K562 (cell line): ENCODE measurements around the gene SIRPG. TPM values are rescaled to one million over a fixed set of nuclear protein-coding genes. Genes with fewer than 3 reads are reported as not detected.

ENCODE experiments used
- ATAC-seq: fragments of 200-7000 bp; cut with Tn5 transposase; 3 replicates; pipeline ENCODE4 v1.9.1; 2020; ENCODE audit warnings: moderate library complexity
- BruUV-seq: library from RNA; stranded (reverse); fragments of 400-500 nt; replicated peaks from 2 replicates; lab custom pipeline; 2021; lab: Mats Ljungman, UMichigan
- CTCF ChIA-PET: fragments of 300-600 bp; formaldehyde crosslinking; extraction: SDS; loops from one replicate; lab custom pipeline; 2021; ENCODE audit warnings: low intra/inter-chr PET ratio; lab: Yijun Ruan, JAX
- POLR2A ChIA-PET: fragments of 300-600, 350-650 bp; sonication (Branson Sonifier 250); formaldehyde crosslinking; extraction: SDS; loops from one replicate; lab custom pipeline; 2021; ENCODE audit warnings: antibody characterized with exemption, inconsistent platforms; lab: Yijun Ruan, JAX
- DNase-seq, 4 experiments: peaks; one replicate each; pipeline versions ENCODE4 v3.0.0 to v3.0.0-alpha.2; 2011 to 2018; ENCODE audit warnings: low spot score in 3 of 4, mixed read lengths in 3 of 4; ENCODE audit errors: extremely low read depth in 1 of 4
- FAIRE-seq: peaks from 2 replicates; lab custom pipeline; 2011; peaks lifted over from hg19 to GRCh38; lab: Jason Lieb, UNC
- H2AFZ ChIP-seq: 2 replicates; pipeline ENCODE4 v1.6.0; 2011; ENCODE audit warnings: low read depth, low read length, control low read depth, inconsistent platforms
- H3K27ac ChIP-seq: fragments of 200-600 bp; 3 replicates; pipeline ENCODE4 v1.8.0; 2011; ENCODE audit warnings: low read depth, mild to moderate bottlenecking, control low read depth, inconsistent platforms, low read length, moderate library complexity, mixed read lengths; ENCODE audit errors: extremely low read depth
- H3K27me3 ChIP-seq, 2 experiments: fragments of 300-600 bp in 1 of 2; 2 replicates in 1 of 2; 3 replicates in 1 of 2; pipeline versions ENCODE4 v1.6.0 to v1.8.0; 2011; ENCODE audit warnings: inconsistent platforms in 2 of 2, low read length in 2 of 2, mild to moderate bottlenecking in 1 of 2, mixed read lengths in 1 of 2, moderate library complexity in 1 of 2; ENCODE audit not compliant: control insufficient read depth in 2 of 2, insufficient read depth in 2 of 2
- H3K36me3 ChIP-seq: fragments of 300-600 bp; 3 replicates; pipeline ENCODE4 v1.8.0; 2011; ENCODE audit warnings: mild to moderate bottlenecking, low read length, inconsistent platforms; ENCODE audit not compliant: control insufficient read depth, insufficient read depth
- H3K4me1 ChIP-seq, 2 experiments: fragments of 200-600 bp in 1 of 2; replicated peaks in 1 of 2; 2 replicates in 1 of 2; 3 replicates in 1 of 2; pipeline versions ENCODE4 v1.5.1 to v1.8.0; 2011; ENCODE audit warnings: inconsistent platforms in 2 of 2, low read length in 2 of 2, mild to moderate bottlenecking in 1 of 2, mixed read lengths in 1 of 2, moderate library complexity in 1 of 2; ENCODE audit not compliant: control insufficient read depth in 2 of 2, insufficient read depth in 2 of 2
- H3K4me2 ChIP-seq: 2 replicates; pipeline ENCODE4 v1.6.1; 2011; ENCODE audit warnings: low read length, control low read depth, inconsistent platforms, mixed read lengths; ENCODE audit not compliant: insufficient read depth
- H3K4me3 ChIP-seq: fragments of 200-600 bp; sonication (generic), shearing (Covaris generic); 2 replicates; pipeline ENCODE4 v1.5.1; 2016; ENCODE audit warnings: control low read depth, inconsistent platforms
- H3K79me2 ChIP-seq: fragments of 200-600 bp; 3 replicates; pipeline ENCODE4 v1.8.0; 2011; ENCODE audit warnings: low read length, inconsistent platforms; ENCODE audit not compliant: control insufficient read depth, insufficient read depth
- H3K9ac ChIP-seq, 2 experiments: 2 replicates each; pipeline versions ENCODE4 v1.6.0 to v1.6.1; 2011; ENCODE audit warnings: low read depth in 2 of 2, low read length in 2 of 2, control low read depth in 1 of 2, inconsistent platforms in 1 of 2, mild to moderate bottlenecking in 1 of 2, mixed read lengths in 1 of 2; ENCODE audit not compliant: insufficient read depth in 1 of 2
- H3K9me1 ChIP-seq: one replicate; pipeline ENCODE4 v1.6.0; 2011; ENCODE audit warnings: inconsistent platforms, mild to moderate bottlenecking, low read length, moderate library complexity; ENCODE audit not compliant: control insufficient read depth, insufficient read depth
- H3K9me3 ChIP-seq: replicated peaks from 2 replicates; pipeline ENCODE4 v1.5.1; 2011; ENCODE audit warnings: low read depth, low read length, inconsistent platforms; ENCODE audit not compliant: control insufficient read depth, insufficient read depth
- H4K20me1 ChIP-seq: replicated peaks from 2 replicates; pipeline ENCODE4 v1.6.1; 2011; ENCODE audit warnings: low read length, inconsistent platforms, mixed read lengths; ENCODE audit not compliant: control insufficient read depth, insufficient read depth
- ELF4 ChIP-seq: fragments of 450-650 bp; formaldehyde crosslinking; IDR thresholded peaks from 2 replicates; pipeline ENCODE4 v1.4.0; 2022; ENCODE audit warnings: missing genetic modification characterization
- FOS ChIP-seq: IDR thresholded peaks from 3 replicates; pipeline ENCODE4 v1.6.1; 2011; ENCODE audit not compliant: insufficient read length; ENCODE audit errors: extremely low read depth
- GTF2E2 ChIP-seq: fragments of 200-800 bp; sonication (Bioruptor generic); IDR thresholded peaks from 2 replicates; pipeline ENCODE4 v1.6.1; 2016; ENCODE audit warnings: missing genetic modification characterization, missing compliant biosample characterization
- HDAC8 ChIP-seq: fragments of 450-650 bp; IDR thresholded peaks from 2 replicates; pipeline ENCODE4 v1.6.1; 2016; ENCODE audit warnings: mild to moderate bottlenecking, missing genetic modification characterization, moderate library complexity, missing compliant biosample characterization
- KDM1A ChIP-seq, 2 experiments: fragments of 450-650 bp; IDR thresholded peaks; 2 replicates each; pipeline ENCODE4 v1.6.1; 2016; ENCODE audit warnings: mild to moderate bottlenecking in 2 of 2
- NCOA1 ChIP-seq: fragments of 450-650 bp; IDR thresholded peaks from 2 replicates; pipeline ENCODE4 v1.6.1; 2016; ENCODE audit warnings: low read depth
- SIN3B ChIP-seq: fragments of 450-650 bp; IDR thresholded peaks from 2 replicates; pipeline ENCODE4 v1.6.1; 2017; ENCODE audit warnings: low read depth, mild to moderate bottlenecking, moderate library complexity
- SMAD2 ChIP-seq: fragments of 150-350 bp; IDR thresholded peaks from 2 replicates; pipeline ENCODE4 v1.6.1; 2014; ENCODE audit warnings: low read depth, mild to moderate bottlenecking, low read length
- SUPT5H ChIP-seq: fragments of 450-650 bp; IDR thresholded peaks from 2 replicates; pipeline ENCODE4 v1.6.1; 2016
- TEAD2 ChIP-seq: fragments of 450-650 bp; IDR thresholded peaks from 2 replicates; pipeline ENCODE4 v1.6.1; 2016; ENCODE audit warnings: missing genetic modification characterization, control low read depth, missing compliant biosample characterization
- TGIF2 ChIP-seq: sonication (generic); formaldehyde crosslinking; IDR thresholded peaks from 2 replicates; pipeline ENCODE4 v1.8.1; 2022; ENCODE audit warnings: mild to moderate bottlenecking, missing genetic modification reagents, moderate library complexity
- ZNF551 ChIP-seq: fragments of 250-450 bp; sonication (Bioruptor Pico); IDR thresholded peaks from 2 replicates; pipeline ENCODE4 v1.5.0; 2021; ENCODE audit warnings: mild to moderate bottlenecking, moderate library complexity
- ZNF57 ChIP-seq: fragments of 450-650 bp; formaldehyde crosslinking; IDR thresholded peaks from 2 replicates; pipeline ENCODE4 v1.4.0; 2020; ENCODE audit warnings: mild to moderate bottlenecking, moderate library complexity
- ZNF740 ChIP-seq, 3 experiments: fragments of 200-800 bp in 1 of 3; sonication (Bioruptor generic) in 1 of 3; sonication (generic) in 1 of 3; formaldehyde crosslinking in 1 of 3; IDR thresholded peaks; 2 replicates each; pipeline versions ENCODE4 v1.6.1 to v1.8.0; 2016 to 2022; ENCODE audit warnings: mild to moderate bottlenecking in 2 of 3, missing compliant biosample characterization in 2 of 3, missing genetic modification characterization in 2 of 3, missing genetic modification reagents in 1 of 3
- WGBS: fragments of 100-300 bp; shearing (Covaris generic); methylation state at CpG from one replicate; pipeline ENCODE4 v1.1.6; 2016; ENCODE audit warnings: low coverage, mixed read lengths; ENCODE audit not compliant: insufficient coverage; ENCODE audit errors: missing lambda C conversion rate; 5-methylcytosine and 5-hydroxymethylcytosine counted together
- in situ Hi-C: fragments of 300-500 bp; cut with MboI; formaldehyde crosslinking; loops from 4 replicates; pipeline ENCODE4 v1.15.0; 2018; ENCODE audit warnings: inconsistent platforms, mixed read lengths
- intact Hi-C: fragments of 100-400 bp; cut with micrococcal nuclease; formaldehyde crosslinking; loops from 2 replicates; pipeline ENCODE4 v1.14.2; 2022
- polyA plus RNA-seq, 8 experiments: library from polyadenylated mRNA; depleted of rRNA in 4 of 8; stranded (reverse) in 5 of 8; unstranded in 3 of 8; fragments of >200 nt; fragmentation: Nextera tagmentation in 2 of 8; fragmentation: Illumina TruSeq in 1 of 8; extraction: Ambion mirVana in 2 of 8; extraction: Trizol in 1 of 8; gene quantifications; 2 replicates each; pipeline versions ENCODE4 v1.2.1 to v1.2.3, GENCODE V29; 2011 to 2014; ENCODE audit warnings: inconsistent platforms in 1 of 8, missing spikeins in 1 of 8
- total RNA-seq, 7 experiments: library from RNA; depleted of rRNA in 6 of 7; stranded (reverse); fragments of >200 nt in 6 of 7; fragmentation: Illumina TruSeq in 2 of 7; extraction: Trizol in 2 of 7; gene quantifications; 2 replicates each; pipeline versions ENCODE4 v1.2.1 to v1.2.3, GENCODE V29; 2011 to 2021; ENCODE audit warnings: low replicate concordance in 1 of 7
- TF ChIP-seq, protein P1 (sequence below): sonication (generic); IDR thresholded peaks from 2 replicates; pipeline ENCODE4 v1.6.1; 2016
- TF ChIP-seq, protein P2 (sequence below): fragments of 250-450 bp; sonication (Bioruptor Pico); IDR thresholded peaks from 2 replicates; pipeline ENCODE4 v1.8.0; 2021; ENCODE audit warnings: moderate library complexity, mild to moderate bottlenecking, inconsistent platforms
- TF ChIP-seq, protein P3 (sequence below): fragments of 250-450 bp; sonication (Bioruptor Pico); IDR thresholded peaks from 2 replicates; pipeline ENCODE4 v1.8.0; 2022; ENCODE audit warnings: moderate library complexity, mild to moderate bottlenecking, inconsistent platforms

SIRPG gene
- total and polyA plus RNA-seq, 9 of the 15 experiments (the other 6 are each of a cell fraction or from before 2014, with no cell fraction given), result not detected

GRCh38 chr20:1689721-1690120 is 32.1 kb upstream of the SIRPG start:
- no peaks in the 10 kb centered on the region for H3K4me1 ChIP-seq
- no peak overlapping the region for H3K4me2 ChIP-seq
- ChIA-PET POLR2A (no interaction called here), CTCF (no interaction called here)
- no peaks in the 10 kb centered on the region for H3K79me2 ChIP-seq
- H2AFZ ChIP-seq, result no peak overlapping the region
- no peaks in the 10 kb centered on the region for H4K20me1 ChIP-seq
- no peak for FAIRE-seq
- TF ChIP-seq HDAC8 (tag) (no peak), NCOA1 (no peak), FOS (no peak), SIN3B (no peak), GTF2E2 (tag) (no peak), TGIF2 (CRISPR knock-in tag) (no peak), SUPT5H (no peak), ZNF551 (no peak), TEAD2 (tag) (no peak), SMAD2 (no peak), KDM1A (IDR thresholded peaks at IDR 0.05) (no peak), ZNF57 (no peak), ZNF740 (CRISPR knock-in tag; IDR thresholded peaks at IDR 0.05) (no peak), ZNF740 (tag; IDR thresholded peaks at IDR 0.05) (no peak), ELF4 (CRISPR knock-in tag) (no peak)
- TF ChIP-seq, protein P1, sequence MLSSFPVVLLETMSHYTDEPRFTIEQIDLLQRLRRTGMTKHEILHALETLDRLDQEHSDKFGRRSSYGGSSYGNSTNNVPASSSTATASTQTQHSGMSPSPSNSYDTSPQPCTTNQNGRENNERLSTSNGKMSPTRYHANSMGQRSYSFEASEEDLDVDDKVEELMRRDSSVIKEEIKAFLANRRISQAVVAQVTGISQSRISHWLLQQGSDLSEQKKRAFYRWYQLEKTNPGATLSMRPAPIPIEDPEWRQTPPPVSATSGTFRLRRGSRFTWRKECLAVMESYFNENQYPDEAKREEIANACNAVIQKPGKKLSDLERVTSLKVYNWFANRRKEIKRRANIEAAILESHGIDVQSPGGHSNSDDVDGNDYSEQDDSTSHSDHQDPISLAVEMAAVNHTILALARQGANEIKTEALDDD, result no peak
- TF ChIP-seq, protein P2, sequence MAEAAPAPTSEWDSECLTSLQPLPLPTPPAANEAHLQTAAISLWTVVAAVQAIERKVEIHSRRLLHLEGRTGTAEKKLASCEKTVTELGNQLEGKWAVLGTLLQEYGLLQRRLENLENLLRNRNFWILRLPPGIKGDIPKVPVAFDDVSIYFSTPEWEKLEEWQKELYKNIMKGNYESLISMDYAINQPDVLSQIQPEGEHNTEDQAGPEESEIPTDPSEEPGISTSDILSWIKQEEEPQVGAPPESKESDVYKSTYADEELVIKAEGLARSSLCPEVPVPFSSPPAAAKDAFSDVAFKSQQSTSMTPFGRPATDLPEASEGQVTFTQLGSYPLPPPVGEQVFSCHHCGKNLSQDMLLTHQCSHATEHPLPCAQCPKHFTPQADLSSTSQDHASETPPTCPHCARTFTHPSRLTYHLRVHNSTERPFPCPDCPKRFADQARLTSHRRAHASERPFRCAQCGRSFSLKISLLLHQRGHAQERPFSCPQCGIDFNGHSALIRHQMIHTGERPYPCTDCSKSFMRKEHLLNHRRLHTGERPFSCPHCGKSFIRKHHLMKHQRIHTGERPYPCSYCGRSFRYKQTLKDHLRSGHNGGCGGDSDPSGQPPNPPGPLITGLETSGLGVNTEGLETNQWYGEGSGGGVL (CRISPR knock-in tag), result no peak
- TF ChIP-seq, protein P3, sequence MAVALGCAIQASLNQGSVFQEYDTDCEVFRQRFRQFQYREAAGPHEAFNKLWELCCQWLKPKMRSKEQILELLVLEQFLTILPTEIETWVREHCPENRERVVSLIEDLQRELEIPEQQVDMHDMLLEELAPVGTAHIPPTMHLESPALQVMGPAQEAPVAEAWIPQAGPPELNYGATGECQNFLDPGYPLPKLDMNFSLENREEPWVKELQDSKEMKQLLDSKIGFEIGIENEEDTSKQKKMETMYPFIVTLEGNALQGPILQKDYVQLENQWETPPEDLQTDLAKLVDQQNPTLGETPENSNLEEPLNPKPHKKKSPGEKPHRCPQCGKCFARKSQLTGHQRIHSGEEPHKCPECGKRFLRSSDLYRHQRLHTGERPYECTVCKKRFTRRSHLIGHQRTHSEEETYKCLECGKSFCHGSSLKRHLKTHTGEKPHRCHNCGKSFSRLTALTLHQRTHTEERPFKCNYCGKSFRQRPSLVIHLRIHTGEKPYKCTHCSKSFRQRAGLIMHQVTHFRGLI (CRISPR knock-in tag), result no peak
- 0% methylated on average over 3 of the region's 3 CpGs for WGBS
- no peak for DNase-seq
- no peak overlapping the region for H3K4me3 ChIP-seq
- H3K27me3 ChIP-seq, result no peaks in the 10 kb centered on the region; a peak in 1 of 5 replicates
- H3K9ac ChIP-seq, result no peak overlapping the region
- no peak for ATAC-seq
- intact Hi-C loops (no loop called here), in situ Hi-C loops (no loop called here)
- no TSS peak for BruUV-seq
- H3K27ac ChIP-seq, result no peak overlapping the region
- H3K9me3 ChIP-seq, result no peaks in the 10 kb centered on the region
- H3K36me3 ChIP-seq, result no peaks in the 10 kb centered on the region
- peaks cover 2% of the 10 kb centered on the region for H3K9me1 ChIP-seq
